Activated CD8-positive, alpha-beta memory T cell treated with anti-CD3 and anti-CD28 coated beads, Interleukin-2, amount 50 U/mL, for 4 hours (primary cell): ENCODE results near the gene PYDC1.
A peak's percentile ranks its signal among the peaks of the same experiment; 100 is the strongest.
"Not testable (repeated sequence)": the region's sequence is repeated elsewhere in the genome, so short reads cannot be mapped to it uniquely, and the experiment has no call there.

Experiments
- DNase-seq: peaks from one replicate; pipeline ENCODE4 v3.0.0-alpha.2; 2020

PYDC1 gene

GRCh38 chr16:31221357-31222160 is 4.6 kb upstream of the PYDC1 start:
- no peak for DNase-seq

- DNase-seq, result no peak
These were observed 2.3 kb upstream of the PYDC1 start for GRCh38 chr16:31219154-31219741.

- DNase-seq, result no peak
These were observed 198 bp upstream of the PYDC1 start for GRCh38 chr16:31217136-31217530.

- DNase-seq, result no peak
These were observed 1.4 kb downstream of the PYDC1 start for GRCh38 chr16:31215287-31216162.

GRCh38 chr16:31214708-31215286 is 2.1 kb downstream of the PYDC1 start:
- no peak for DNase-seq

- no peak for DNase-seq
These were observed 2.8 kb downstream of the PYDC1 start, which contains the start of gene TRIM72 for GRCh38 chr16:31213877-31214707. Gene TRIM72 (plus strand): TSS chr16:31214119. CDS start chr16:31214739, 620 bp downstream.

GRCh38 chr16:31213342-31213741 is 3.6 kb downstream of the PYDC1 start:
- DNase-seq, result no peak

- no peak for DNase-seq
These were observed 10.2 kb downstream of the PYDC1 start for GRCh38 chr16:31206776-31207175.

GRCh38 chr16:31204871-31205666 is 11.9 kb downstream of the PYDC1 start:
- DNase-seq, result no peak

- peak; percentile 23 for DNase-seq
These were observed 14.2 kb downstream of the PYDC1 start, which contains the start of gene PYCARD for GRCh38 chr16:31202414-31203375. Gene PYCARD (minus strand): TSS chr16:31202760. CDS start chr16:31202690, 70 bp downstream.

- DNase-seq, result peak; percentile 42
These were observed 15.1 kb downstream of the PYDC1 start for GRCh38 chr16:31201582-31202413.

- DNase-seq, result peak; percentile 45
These were observed 15.9 kb downstream of the PYDC1 start for GRCh38 chr16:31200821-31201568.

- not testable (repeated sequence) for DNase-seq
These were observed 16.8 kb downstream of the PYDC1 start for GRCh38 chr16:31200111-31200510.

- no peak for DNase-seq
These were observed 17.4 kb downstream of the PYDC1 start for GRCh38 chr16:31199430-31200041.

GRCh38 chr16:31198207-31198882 is 18.6 kb downstream of the PYDC1 start:
- DNase-seq, result no peak

- DNase-seq, result no peak
These were observed 20.4 kb downstream of the PYDC1 start for GRCh38 chr16:31196324-31197088.
